SU-DHL-6 (cell line): ENCODE data around the gene MIA2.

ENCODE experiments used
- EZH2phosphoT487 ChIP-seq: fragments of 200-600 bp; sonication (generic), shearing (Covaris generic); conservative IDR thresholded peaks from 2 replicates; pipeline ENCODE4 v1.6.1; 2018; ENCODE audit warnings: mild to moderate bottlenecking, antibody characterized with exemption, low read length, moderate library complexity, mixed read lengths
- TF ChIP-seq, protein P1 (sequence below): fragments of 200-600 bp; sonication (generic); IDR thresholded peaks from one replicate; pipeline ENCODE4 v1.5.1; 2017; ENCODE audit warnings: antibody characterized with exemption, mild to moderate bottlenecking, low read length, moderate library complexity; ENCODE audit not compliant: insufficient read depth, poor library complexity, severe bottlenecking

- TF ChIP-seq, protein P1, sequence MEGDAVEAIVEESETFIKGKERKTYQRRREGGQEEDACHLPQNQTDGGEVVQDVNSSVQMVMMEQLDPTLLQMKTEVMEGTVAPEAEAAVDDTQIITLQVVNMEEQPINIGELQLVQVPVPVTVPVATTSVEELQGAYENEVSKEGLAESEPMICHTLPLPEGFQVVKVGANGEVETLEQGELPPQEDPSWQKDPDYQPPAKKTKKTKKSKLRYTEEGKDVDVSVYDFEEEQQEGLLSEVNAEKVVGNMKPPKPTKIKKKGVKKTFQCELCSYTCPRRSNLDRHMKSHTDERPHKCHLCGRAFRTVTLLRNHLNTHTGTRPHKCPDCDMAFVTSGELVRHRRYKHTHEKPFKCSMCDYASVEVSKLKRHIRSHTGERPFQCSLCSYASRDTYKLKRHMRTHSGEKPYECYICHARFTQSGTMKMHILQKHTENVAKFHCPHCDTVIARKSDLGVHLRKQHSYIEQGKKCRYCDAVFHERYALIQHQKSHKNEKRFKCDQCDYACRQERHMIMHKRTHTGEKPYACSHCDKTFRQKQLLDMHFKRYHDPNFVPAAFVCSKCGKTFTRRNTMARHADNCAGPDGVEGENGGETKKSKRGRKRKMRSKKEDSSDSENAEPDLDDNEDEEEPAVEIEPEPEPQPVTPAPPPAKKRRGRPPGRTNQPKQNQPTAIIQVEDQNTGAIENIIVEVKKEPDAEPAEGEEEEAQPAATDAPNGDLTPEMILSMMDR = no peak
- TF ChIP-seq EZH2phosphoT487 = no peak
Observed at GRCh38 chr14:39419272-39419671, 185.6 kb downstream of the MIA2 start.
